Mammary epithelial cell (primary cell): ENCODE measurements around the gene HES4.

Source experiments
- CTCF ChIP-seq, 2 donors: IDR thresholded peaks in 1 of 2; conservative IDR thresholded peaks in 1 of 2; 2 replicates each; pipeline ENCODE4 v1.5.1; 2011 to 2012; ENCODE audit warnings: inconsistent platforms in 2 of 2, low read length in 2 of 2, mild to moderate bottlenecking in 2 of 2, control low read depth in 1 of 2, low read depth in 1 of 2; ENCODE audit not compliant: insufficient read depth in 1 of 2; ENCODE audit errors: extremely low read depth in 1 of 2
- EZH2 ChIP-seq: IDR thresholded peaks from 2 replicates; pipeline ENCODE4 v1.6.1; 2012; ENCODE audit warnings: low read length, inconsistent platforms, borderline replicate concordance

GRCh38 chr1:979744-980072 is 20.2 kb downstream of the HES4 start:
- no peak for TF ChIP-seq EZH2
- TF ChIP-seq CTCF (conservative IDR thresholded peaks at IDR 0.05 in 1 of 2, IDR thresholded peaks at IDR 0.05 in 1 of 2; ENCODE audit: extremely low read depth in 1 of 2, insufficient read depth in 1 of 2, low read depth in 1 of 2, low read length in 2 of 2) = no peak
